HG03139 (cell line): ENCODE measurements around the gene CHTF8.

ENCODE experiments used
- ATAC-seq: cut with Tn5 transposase; IDR thresholded peaks from one replicate; pipeline ENCODE4 v1.9.1; 2021; ENCODE audit not compliant: unreplicated experiment

The CHTF8 gene

GRCh38 chr16:69088684-69089083 is 43.7 kb downstream of the CHTF8 start:
- no peak for ATAC-seq

- ATAC-seq: no peak
Measured at GRCh38 chr16:69087161-69087581, 45.2 kb downstream of the CHTF8 start.

- ATAC-seq: no peak
Measured at GRCh38 chr16:69085032-69085695, 47.2 kb downstream of the CHTF8 start.

GRCh38 chr16:69084289-69084688 is 48.1 kb downstream of the CHTF8 start:
- ATAC-seq: no peak

GRCh38 chr16:69083306-69083941 is 49.0 kb downstream of the CHTF8 start:
- ATAC-seq: no peak

- no peak for ATAC-seq
Measured at GRCh38 chr16:69079697-69080096, 52.7 kb downstream of the CHTF8 start.

GRCh38 chr16:69078073-69078472 is 54.3 kb downstream of the CHTF8 start:
- ATAC-seq: no peak

- no peak for ATAC-seq
Measured at GRCh38 chr16:69077251-69077650, 55.1 kb downstream of the CHTF8 start.

- no peak for ATAC-seq
Measured at GRCh38 chr16:69073181-69073702, 59.1 kb downstream of the CHTF8 start.

- ATAC-seq: no peak
Measured at GRCh38 chr16:69072640-69072974, 59.8 kb downstream of the CHTF8 start.

- ATAC-seq: no peak
Measured at GRCh38 chr16:69071036-69071435, 61.4 kb downstream of the CHTF8 start.

GRCh38 chr16:69069504-69069903 is 62.9 kb downstream of the CHTF8 start:
- no peak for ATAC-seq
